AG04450 (cell line): ENCODE data around the gene PLOD2. TPM values are rescaled to one million over a fixed set of nuclear protein-coding genes. Genes with fewer than 3 reads are reported as not detected.

Experiments
- CTCF ChIA-PET: fragments of 300-600, 350-600 bp; formaldehyde crosslinking; extraction: SDS; loops from one replicate; lab custom pipeline; 2022; ENCODE audit warnings: antibody characterized with exemption, inconsistent platforms; lab: Charles Lee
- POLR2A ChIA-PET: fragments of 350-600 bp; formaldehyde crosslinking; extraction: SDS; loops from one replicate; lab custom pipeline; 2021; ENCODE audit warnings: antibody characterized with exemption, inconsistent platforms; lab: Yijun Ruan, JAX
- DNase-seq: peaks from one replicate; pipeline ENCODE4 v3.0.0-alpha.2; 2011; ENCODE audit warnings: low read depth, low spot score
- H3K27ac ChIP-seq: one replicate; pipeline ENCODE4 v1.5.1; 2012; ENCODE audit warnings: low read depth, low read length, control low read depth
- H3K27me3 ChIP-seq: one replicate; pipeline ENCODE4 v1.6.0; 2012; ENCODE audit warnings: low read length; ENCODE audit not compliant: control insufficient read depth, insufficient read depth
- H3K4me3 ChIP-seq: 2 replicates; pipeline ENCODE4 v1.5.1; 2011; ENCODE audit warnings: mild to moderate bottlenecking, low read depth, low read length, control low read depth
- H3K9me3 ChIP-seq: 2 replicates; pipeline ENCODE4 v1.5.1; 2012; ENCODE audit warnings: low read length; ENCODE audit not compliant: control insufficient read depth, insufficient read depth
- CTCF ChIP-seq: IDR thresholded peaks from 2 replicates; pipeline ENCODE4 v1.5.1; 2011; ENCODE audit warnings: low read depth, low read length, control low read depth, inconsistent platforms
- polyA plus RNA-seq: library from polyadenylated mRNA; depleted of rRNA; stranded (reverse); fragments of >200 nt; gene quantifications from 2 replicates; pipeline ENCODE4 v1.2.3, GENCODE V29; 2011

The PLOD2 gene
- polyA plus RNA-seq, 1 experiment = 88.9 TPM

GRCh38 chr3:146090521-146090920, 70.5 kb downstream of the PLOD2 start:
- POLR2A ChIA-PET = interaction anchor here (1.2 kb wide), 1 partner anchor 71 kb away, joined by 3 read pairs; the partner anchor contains the start of gene PLOD2
- Histone ChIP-seq H3K4me3 (no peak overlapping the region), H3K27ac (no peak overlapping the region), H3K27me3 (no peaks in the 10 kb centered on the region), H3K9me3 (no peaks in the 10 kb centered on the region)
- CTCF ChIA-PET = interaction anchor here (1.1 to 1.4 kb wide), 3 partner anchors 10 to 100 kb away, joined by 3 to 4 read pairs (median 3); no protein-coding TSS in a partner anchor
- no peak for DNase-seq
- no peak for TF ChIP-seq CTCF

- TF ChIP-seq CTCF = no peak
- POLR2A ChIA-PET = no interaction called here
- Histone ChIP-seq H3K9me3 (no peaks in the 10 kb centered on the region), H3K4me3 (no peak overlapping the region), H3K27me3 (no peaks in the 10 kb centered on the region), H3K27ac (no peak overlapping the region)
- no peak for DNase-seq
- CTCF ChIA-PET = interaction anchor here (1.1 kb wide), 1 partner anchor 72 kb away, joined by 3 read pairs; no protein-coding TSS in a partner anchor
Measured at GRCh38 chr3:146088840-146089239, 72.1 kb downstream of the PLOD2 start.

GRCh38 chr3:146087116-146087515, 73.9 kb downstream of the PLOD2 start:
- POLR2A ChIA-PET = no interaction called here
- CTCF ChIA-PET = interaction anchor here (0.6 kb wide), 1 partner anchor 28 kb away, joined by 8 read pairs; no protein-coding TSS in a partner anchor
- no peak overlapping the region for H3K27ac ChIP-seq
- no peaks in the 10 kb centered on the region for H3K27me3 ChIP-seq
- no peak for DNase-seq
- no peak overlapping the region for H3K4me3 ChIP-seq
- no peak for TF ChIP-seq CTCF
- H3K9me3 ChIP-seq = no peaks in the 10 kb centered on the region

GRCh38 chr3:146086211-146086610, 74.8 kb downstream of the PLOD2 start:
- Histone ChIP-seq H3K9me3 (no peaks in the 10 kb centered on the region), H3K27me3 (no peaks in the 10 kb centered on the region), H3K4me3 (no peak overlapping the region), H3K27ac (no peak overlapping the region)
- DNase-seq = no peak
- ChIA-PET CTCF (no interaction called here), POLR2A (no interaction called here)
- TF ChIP-seq CTCF = no peak

GRCh38 chr3:146085678-146086077, 75.3 kb downstream of the PLOD2 start:
- ChIA-PET POLR2A (no interaction called here), CTCF (no interaction called here)
- TF ChIP-seq CTCF = no peak
- H3K27ac ChIP-seq = no peak overlapping the region
- no peaks in the 10 kb centered on the region for H3K27me3 ChIP-seq
- no peaks in the 10 kb centered on the region for H3K9me3 ChIP-seq
- no peak overlapping the region for H3K4me3 ChIP-seq
- no peak for DNase-seq
